Cardiac muscle cell (in vitro differentiated cells and primary cell): ENCODE results near the gene OGFOD3. TPM values are rescaled to one million over a fixed set of nuclear protein-coding genes. Genes with fewer than 3 reads are reported as not detected.

Experiments used
- DNase-seq, 2 donors: peaks; one replicate each; pipeline versions ENCODE4 v3.0.0 to v3.0.0-alpha.2; 2010 to 2017; ENCODE audit warnings: low read depth in 1 of 2, low spot score in 1 of 2
- H3K27ac ChIP-seq: fragments of 200-600 bp; sonication (generic); 2 replicates; pipeline ENCODE4 v1.5.1; 2016
- H3K27me3 ChIP-seq: fragments of 200-600 bp; sonication (generic); 2 replicates; pipeline ENCODE4 v1.6.0; 2016; ENCODE audit warnings: control low read depth
- H3K36me3 ChIP-seq: fragments of 200-600 bp; sonication (generic); 2 replicates; pipeline ENCODE4 v1.5.1; 2016; ENCODE audit warnings: control low read depth
- H3K4me1 ChIP-seq: fragments of 200-600 bp; sonication (generic); 2 replicates; pipeline ENCODE4 v1.8.1; 2017; ENCODE audit warnings: low read depth, mild to moderate bottlenecking, mixed run types
- H3K4me3 ChIP-seq: fragments of 200-600 bp; sonication (generic); 2 replicates; pipeline ENCODE4 v1.5.1; 2016; ENCODE audit warnings: mild to moderate bottlenecking
- H3K9me3 ChIP-seq: fragments of 200-600 bp; sonication (generic); 2 replicates; pipeline ENCODE4 v1.5.1; 2017; ENCODE audit warnings: low read depth, mild to moderate bottlenecking, control low read depth
- polyA plus RNA-seq: library from polyadenylated mRNA; unstranded; fragments of >200 nt; fragmentation: Nextera tagmentation; extraction: Ambion mirVana; gene quantifications from 2 replicates; pipeline ENCODE4 v1.2.1, GENCODE V29; 2016
- total RNA-seq: library from RNA; depleted of rRNA; stranded (reverse); fragments of >200 nt; gene quantifications from 2 replicates; pipeline ENCODE4 v1.2.3, GENCODE V29; 2016
- TF ChIP-seq, protein P1 (sequence below): IDR thresholded peaks from 2 replicates; pipeline ENCODE4 v1.5.1; 2012; ENCODE audit warnings: low read depth, mild to moderate bottlenecking, low read length

Gene OGFOD3
- total and polyA plus RNA-seq, 2 experiments from 2014 or later = 26.1 to 45.2 TPM

DNA sequence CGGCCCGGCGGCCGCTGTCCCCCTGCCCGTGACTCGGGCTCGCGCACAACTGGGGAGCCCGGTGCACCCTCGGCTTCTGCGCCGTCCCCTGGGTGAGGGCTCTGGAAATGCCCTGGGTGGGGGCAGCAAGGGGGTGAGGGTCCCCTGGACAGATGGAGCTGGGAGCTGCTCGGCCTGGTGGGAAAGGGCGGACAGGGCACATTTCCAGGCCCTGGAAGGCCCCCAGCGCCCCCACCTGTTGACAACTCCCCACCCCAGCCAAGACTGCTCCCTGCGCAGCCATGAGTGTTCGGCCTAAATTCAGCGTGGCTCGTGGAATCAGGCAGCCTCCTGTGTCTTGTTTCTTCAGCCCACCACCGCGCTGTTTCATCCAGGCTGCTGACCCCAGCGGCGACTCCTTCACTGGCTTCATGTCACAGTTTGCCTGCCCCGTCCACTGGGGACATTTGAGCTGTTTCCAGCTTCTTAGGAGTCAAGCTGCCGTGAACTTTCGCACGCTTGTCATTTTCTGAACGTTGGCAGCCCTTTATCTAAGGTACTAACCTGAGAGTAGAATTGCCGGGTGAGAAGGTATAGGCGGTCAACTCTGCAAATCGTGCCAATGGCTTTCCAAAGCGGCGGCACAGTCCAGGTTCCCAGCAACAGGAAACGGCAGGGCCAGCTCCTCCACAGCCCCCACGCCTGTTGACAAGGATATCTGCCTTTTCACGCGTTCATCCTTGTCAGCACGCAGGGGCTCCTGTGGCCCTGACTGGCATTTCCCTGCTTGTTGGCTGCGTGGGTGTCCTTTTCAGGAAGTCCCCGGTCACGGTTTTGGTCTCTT, 45.9 kb downstream of the OGFOD3 start:
- Histone ChIP-seq H3K27me3 (peaks cover 21% of the 10 kb centered on the region), H3K4me1 (peaks cover 11% of the 10 kb centered on the region), H3K27ac (no peak overlapping the region), H3K36me3 (no peaks in the 10 kb centered on the region), H3K4me3 (peak overlapping the region; percentile 29), H3K9me3 (no peaks in the 10 kb centered on the region)
- TF ChIP-seq, protein P1, sequence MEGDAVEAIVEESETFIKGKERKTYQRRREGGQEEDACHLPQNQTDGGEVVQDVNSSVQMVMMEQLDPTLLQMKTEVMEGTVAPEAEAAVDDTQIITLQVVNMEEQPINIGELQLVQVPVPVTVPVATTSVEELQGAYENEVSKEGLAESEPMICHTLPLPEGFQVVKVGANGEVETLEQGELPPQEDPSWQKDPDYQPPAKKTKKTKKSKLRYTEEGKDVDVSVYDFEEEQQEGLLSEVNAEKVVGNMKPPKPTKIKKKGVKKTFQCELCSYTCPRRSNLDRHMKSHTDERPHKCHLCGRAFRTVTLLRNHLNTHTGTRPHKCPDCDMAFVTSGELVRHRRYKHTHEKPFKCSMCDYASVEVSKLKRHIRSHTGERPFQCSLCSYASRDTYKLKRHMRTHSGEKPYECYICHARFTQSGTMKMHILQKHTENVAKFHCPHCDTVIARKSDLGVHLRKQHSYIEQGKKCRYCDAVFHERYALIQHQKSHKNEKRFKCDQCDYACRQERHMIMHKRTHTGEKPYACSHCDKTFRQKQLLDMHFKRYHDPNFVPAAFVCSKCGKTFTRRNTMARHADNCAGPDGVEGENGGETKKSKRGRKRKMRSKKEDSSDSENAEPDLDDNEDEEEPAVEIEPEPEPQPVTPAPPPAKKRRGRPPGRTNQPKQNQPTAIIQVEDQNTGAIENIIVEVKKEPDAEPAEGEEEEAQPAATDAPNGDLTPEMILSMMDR = no peak
- peak in 1 of 2 donors; percentile 30 for DNase-seq

DNA sequence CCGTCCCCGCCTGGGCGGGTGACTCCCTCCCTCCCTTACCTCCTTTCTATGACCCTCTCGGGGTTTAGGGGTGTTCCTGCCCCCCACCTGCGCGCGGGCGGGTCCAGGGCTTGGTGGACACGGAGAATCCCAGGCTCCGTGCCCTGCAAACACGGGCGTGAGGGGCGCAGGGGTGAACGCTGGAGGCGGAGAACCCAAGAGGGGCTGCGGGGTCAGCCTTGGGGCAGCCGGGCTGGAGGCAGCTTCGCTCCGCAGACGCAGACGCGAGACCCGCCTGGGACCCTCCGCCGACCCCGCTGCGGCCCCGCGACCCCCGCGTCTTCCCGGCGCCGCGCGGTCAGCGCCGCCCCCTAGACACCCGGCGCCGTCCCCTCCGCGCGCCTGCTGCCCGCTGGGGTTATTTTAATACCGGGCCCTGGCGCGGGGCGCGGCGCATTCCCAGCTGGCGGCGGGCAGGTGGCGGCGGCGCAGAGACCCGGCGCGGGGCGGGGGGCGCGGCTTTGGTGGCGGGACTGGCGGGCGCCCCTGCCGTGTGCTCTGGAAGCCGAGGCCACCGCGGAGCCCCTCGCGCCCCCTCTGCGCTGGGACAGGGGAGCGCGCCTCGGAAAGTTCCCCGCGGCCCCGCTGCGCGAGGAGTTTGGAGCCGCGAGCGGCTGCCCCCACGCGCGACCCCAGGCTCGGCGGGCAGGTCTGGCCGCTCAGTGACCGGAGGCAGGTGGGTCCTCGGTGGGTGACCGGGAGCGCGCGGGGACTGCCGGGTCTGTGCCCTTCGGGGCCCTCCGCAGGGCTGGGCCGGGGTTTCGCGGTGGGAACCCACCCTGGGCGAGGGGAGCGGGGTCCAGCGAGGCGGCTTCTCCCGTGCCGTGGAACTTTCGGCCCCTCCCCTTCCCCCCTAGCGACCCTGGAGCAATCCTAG, 46.8 kb downstream of the OGFOD3 start, which contains the start of gene UTS2R:
UTS2R (plus strand) TSS at position 433 of the 916 bp plus-strand sequence. CDS start 2,560 bp downstream, outside the sequence.
- Histone ChIP-seq H3K9me3 (no peaks in the 10 kb centered on the region), H3K27ac (no peak within 1 kb of the TSS), H3K4me1 (peaks cover 11% of the 10 kb centered on the region), H3K27me3 (peaks cover 21% of the 10 kb centered on the region), H3K4me3 (peak within 1 kb of the TSS; percentile 29), H3K36me3 (no peaks in the 10 kb centered on the region)
- peak in 1 of 2 donors; percentile 73 for DNase-seq
- TF ChIP-seq, protein P1 = no peak

DNA sequence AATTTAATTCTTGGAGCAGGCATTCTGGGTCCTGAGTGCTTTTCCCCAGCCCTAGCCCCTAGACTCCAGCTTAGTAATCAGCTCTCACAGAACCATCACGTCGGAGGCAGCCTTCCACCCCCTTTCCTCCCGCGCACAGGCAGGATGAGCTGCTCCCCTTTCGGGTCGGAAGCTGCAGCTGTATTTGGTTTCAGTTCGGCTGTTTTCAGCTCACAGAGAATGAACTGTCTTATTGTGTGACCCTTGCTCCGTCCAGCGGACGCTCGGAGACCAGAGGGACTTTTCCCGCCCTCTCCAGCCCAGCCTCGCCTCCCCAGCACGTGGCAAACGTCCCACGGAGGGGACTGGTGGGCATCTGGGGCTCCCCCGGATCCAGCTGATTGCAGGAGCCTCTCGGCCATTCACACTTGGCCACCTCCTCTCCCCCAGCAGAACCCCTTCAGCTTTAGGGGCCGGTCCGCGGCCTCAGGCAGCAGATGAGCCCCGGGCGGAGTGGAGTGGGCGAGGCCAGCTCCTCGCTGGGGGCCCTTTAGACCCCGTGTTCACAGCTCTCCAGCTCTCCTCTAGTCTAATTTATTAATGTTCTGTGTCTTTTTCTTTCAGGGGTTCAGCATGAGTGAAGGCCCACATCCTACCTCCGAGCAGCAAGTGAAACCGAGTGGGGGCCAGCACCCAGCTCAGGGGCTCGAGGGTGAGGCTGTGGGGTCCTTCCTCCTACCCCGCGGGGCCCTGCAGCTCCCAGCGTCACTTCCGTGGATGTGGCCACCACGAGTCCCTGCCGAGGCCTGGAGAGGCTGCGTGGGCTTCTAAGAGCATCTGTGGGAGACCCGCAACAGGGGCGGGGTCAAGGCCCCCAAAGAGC, 47.7 kb downstream of the OGFOD3 start:
- Histone ChIP-seq H3K27me3 (peaks cover 21% of the 10 kb centered on the region), H3K9me3 (no peaks in the 10 kb centered on the region), H3K4me1 (peaks cover 11% of the 10 kb centered on the region), H3K27ac (no peak overlapping the region), H3K36me3 (no peaks in the 10 kb centered on the region), H3K4me3 (no peak overlapping the region)
- TF ChIP-seq, protein P1 = no peak
- DNase-seq = peak in 1 of 2 donors; percentile 13

DNA sequence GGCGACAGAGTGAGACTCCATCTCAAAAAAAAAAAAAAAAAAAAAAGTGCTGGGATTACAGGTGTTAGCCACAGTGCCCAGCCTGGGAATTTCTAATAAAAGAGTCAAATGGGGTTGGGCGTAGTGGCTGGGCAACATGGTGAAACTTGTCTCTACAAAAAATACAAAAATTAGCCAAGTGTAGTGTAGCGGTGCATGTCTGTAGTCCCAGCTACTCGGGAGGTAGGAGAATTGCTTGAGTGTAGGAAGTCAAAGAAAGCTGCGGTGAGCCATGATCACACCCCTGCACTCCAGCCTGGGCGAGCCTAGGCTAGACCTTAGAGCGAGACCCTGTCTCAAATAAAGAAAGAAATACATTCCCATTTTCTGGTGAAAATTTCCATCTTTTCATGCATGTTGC, 49.2 kb downstream of the OGFOD3 start:
- peaks cover 13% of the 10 kb centered on the region for H3K4me1 ChIP-seq
- no peaks in the 10 kb centered on the region for H3K9me3 ChIP-seq
- no peak overlapping the region for H3K27ac ChIP-seq
- DNase-seq = no peak
- TF ChIP-seq, protein P1 = no peak
- peaks cover 13% of the 10 kb centered on the region for H3K27me3 ChIP-seq
- H3K4me3 ChIP-seq = no peak overlapping the region
- no peaks in the 10 kb centered on the region for H3K36me3 ChIP-seq
